Common myeloid progenitor, CD34-positive (primary cell): ENCODE measurements around the gene PTGES.

ENCODE experiments used
- CTCF ChIA-PET: fragments of 350-600 bp; sonication (Branson Sonifier 250); formaldehyde crosslinking; loops from one replicate; lab custom pipeline; 2021; ENCODE audit warnings: antibody characterized with exemption; lab: Charles Lee
- POLR2A ChIA-PET: fragments of 350-600 bp; sonication (Branson Sonifier 250); formaldehyde crosslinking; loops from one replicate; lab custom pipeline; 2021; ENCODE audit warnings: antibody characterized with exemption; lab: Charles Lee
- DNase-seq, 3 donors: peaks; one replicate each; pipeline versions ENCODE4 v3.0.0 to v3.0.0-alpha.2; 2013
- H3K27ac ChIP-seq, 2 experiments: 1 replicate in 1 of 2; 2 replicates in 1 of 2; pipeline ENCODE4 v1.7.0; 2013; ENCODE audit warnings: inconsistent platforms in 2 of 2, low read length in 2 of 2, mild to moderate bottlenecking in 2 of 2, low read depth in 1 of 2, moderate library complexity in 1 of 2; ENCODE audit not compliant: severe bottlenecking in 2 of 2, insufficient read depth in 1 of 2, poor library complexity in 1 of 2
- H3K27me3 ChIP-seq, 5 experiments: replicated peaks in 2 of 5; 1 replicate in 3 of 5; 2 replicates in 2 of 5; pipeline versions ENCODE4 v1.6.1 to v1.7.0; 2013; ENCODE audit warnings: low read length in 4 of 5, mild to moderate bottlenecking in 2 of 5, moderate library complexity in 2 of 5, inconsistent platforms in 1 of 5; ENCODE audit not compliant: insufficient read depth in 5 of 5, control insufficient read depth in 4 of 5
- H3K36me3 ChIP-seq, 4 experiments: 1 replicate in 2 of 4; 2 replicates in 2 of 4; pipeline versions ENCODE4 v1.6.1 to v1.7.0; 2013; ENCODE audit warnings: low read length in 3 of 4, control low read depth in 1 of 4, mild to moderate bottlenecking in 1 of 4; ENCODE audit not compliant: control insufficient read depth in 4 of 4, insufficient read depth in 4 of 4
- H3K4me1 ChIP-seq, 4 experiments: 1 replicate in 3 of 4; 2 replicates in 1 of 4; pipeline versions ENCODE4 v1.6.1 to v1.7.1; 2013; ENCODE audit warnings: low read length in 3 of 4, mild to moderate bottlenecking in 3 of 4, control low read depth in 1 of 4, inconsistent platforms in 1 of 4, moderate library complexity in 1 of 4; ENCODE audit not compliant: control insufficient read depth in 4 of 4, insufficient read depth in 4 of 4; ENCODE audit errors: control extremely low read depth in 1 of 4
- H3K4me3 ChIP-seq, 7 experiments: 1 replicate in 4 of 7; 2 replicates in 3 of 7; pipeline versions ENCODE4 v1.5.1 to v1.7.0; 2013; ENCODE audit warnings: mild to moderate bottlenecking in 7 of 7, low read length in 6 of 7, moderate library complexity in 6 of 7, inconsistent platforms in 2 of 7, low read depth in 2 of 7, control low read depth in 1 of 7; ENCODE audit not compliant: insufficient read depth in 4 of 7, control insufficient read depth in 1 of 7; ENCODE audit errors: extremely low read depth in 1 of 7
- H3K9me3 ChIP-seq, 5 experiments: 1 replicate in 4 of 5; 2 replicates in 1 of 5; pipeline versions ENCODE4 v1.6.1 to v1.7.1; 2013; ENCODE audit warnings: low read length in 4 of 5, mild to moderate bottlenecking in 2 of 5, inconsistent platforms in 1 of 5, low read depth in 1 of 5, moderate library complexity in 1 of 5; ENCODE audit not compliant: control insufficient read depth in 4 of 5, insufficient read depth in 2 of 5; ENCODE audit errors: control extremely low read depth in 1 of 5
- WGBS: methylation state at CpG from one replicate; pipeline ENCODE4 v1.1.5; 2013; ENCODE audit not compliant: insufficient coverage; 5-methylcytosine and 5-hydroxymethylcytosine counted together

Gene PTGES

GRCh38 chr9:129740174-129740573 is 12.7 kb downstream of the PTGES start:
- Histone ChIP-seq H3K9me3 (no peaks in the 10 kb centered on the region), H3K4me3 (no peak overlapping the region), H3K4me1 (peaks cover 0 to 6% (median 5%) of the 10 kb centered on the region in 4 experiments), H3K27me3 (peaks cover 0 to 17% (median 9%) of the 10 kb centered on the region in 5 experiments), H3K27ac (no peak overlapping the region), H3K36me3 (no peaks in the 10 kb centered on the region)
- WGBS = 93% methylated on average over 3 of the region's 7 CpGs
- ChIA-PET POLR2A (no interaction called here), CTCF (interaction anchor here (0.5 to 9.9 kb wide), 11 partner anchors 11 to 97 kb away, joined by 3 to 155 read pairs (median 3); partner anchors contain the start of gene PTGES)
- DNase-seq = no peak

DNA sequence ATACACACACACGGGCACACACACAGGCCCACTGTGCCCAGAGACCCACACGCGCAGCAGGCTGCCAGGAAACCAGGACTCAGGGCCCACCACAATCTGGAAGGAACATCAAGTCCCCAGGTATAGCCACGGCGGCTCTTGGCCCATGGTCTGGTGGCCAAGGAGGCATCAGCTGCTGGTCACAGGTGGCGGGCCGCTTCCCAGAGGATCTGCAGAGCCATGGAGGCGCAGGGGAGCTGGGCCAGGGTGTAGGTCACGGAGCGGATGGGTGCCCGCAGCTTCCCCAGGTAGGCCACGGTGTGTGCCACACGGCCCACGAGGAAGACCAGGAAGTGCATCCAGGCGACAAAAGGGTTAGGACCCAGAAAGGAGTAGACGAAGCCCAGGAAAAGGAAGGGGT is 13.4 kb downstream of the PTGES start:
- ChIA-PET POLR2A (no interaction called here), CTCF (interaction anchor here (0.5 to 9.9 kb wide), 13 partner anchors 9 to 98 kb away, joined by 3 to 155 read pairs (median 3); partner anchors contain the start of gene PTGES)
- Histone ChIP-seq H3K9me3 (no peaks in the 10 kb centered on the region), H3K27ac (no peak overlapping the region), H3K4me3 (no peak overlapping the region), H3K27me3 (peaks cover 0 to 17% (median 9%) of the 10 kb centered on the region in 5 experiments), H3K4me1 (peaks cover 0 to 6% (median 5%) of the 10 kb centered on the region in 4 experiments), H3K36me3 (no peaks in the 10 kb centered on the region)
- no peak for DNase-seq
- 93% methylated on average over 14 of the region's 16 CpGs for WGBS

- WGBS = 6% methylated on average over 27 of the region's 48 CpGs
- Histone ChIP-seq H3K4me3 (peak overlapping the region; percentile 2 to 81 (median 53)), H3K9me3 (no peaks in the 10 kb centered on the region), H3K27me3 (peaks cover 0 to 17% (median 7%) of the 10 kb centered on the region in 5 experiments), H3K36me3 (no peaks in the 10 kb centered on the region), H3K4me1 (peaks cover 0 to 6% (median 5%) of the 10 kb centered on the region in 4 experiments), H3K27ac (peak overlapping the region in 1 of 2 experiments; percentile 71)
- ChIA-PET POLR2A (interaction anchor here (0.8 to 1.3 kb wide), 2 partner anchors 39 to 40 kb away, joined by 3 to 8 read pairs; no protein-coding TSS in a partner anchor), CTCF (interaction anchor here (0.6 to 9.9 kb wide), 22 partner anchors 8 to 633 kb away, joined by 3 to 155 read pairs (median 6); partner anchors contain the start of gene PTGES)
- DNase-seq = peak; percentile 70 to 87 (median 85)
These were observed 15.2 kb downstream of the PTGES start for GRCh38 chr9:129737479-129738274.

- 52% methylated on average over 17 of the region's 20 CpGs for WGBS
- DNase-seq = no peak
- Histone ChIP-seq H3K4me1 (peaks cover 0 to 6% (median 5%) of the 10 kb centered on the region in 4 experiments), H3K9me3 (no peaks in the 10 kb centered on the region), H3K27me3 (peaks cover 0 to 18% (median 7%) of the 10 kb centered on the region in 5 experiments), H3K27ac (no peak overlapping the region), H3K36me3 (no peaks in the 10 kb centered on the region), H3K4me3 (no peak overlapping the region)
- POLR2A ChIA-PET = no interaction called here
- CTCF ChIA-PET = interaction anchor here (0.9 to 9.9 kb wide), 6 partner anchors 10 to 48 kb away, joined by 5 to 155 read pairs (median 18); no protein-coding TSS in a partner anchor
These were observed 16.5 kb downstream of the PTGES start for GRCh38 chr9:129736334-129736733.

GRCh38 chr9:129735546-129735945 is 17.3 kb downstream of the PTGES start:
- ChIA-PET POLR2A (no interaction called here), CTCF (interaction anchor here (0.9 to 9.9 kb wide), 3 partner anchors 9 to 49 kb away, joined by 5 to 155 read pairs (median 31); no protein-coding TSS in a partner anchor)
- WGBS = 63% methylated on average over 1 of the region's 6 CpGs

DNA sequence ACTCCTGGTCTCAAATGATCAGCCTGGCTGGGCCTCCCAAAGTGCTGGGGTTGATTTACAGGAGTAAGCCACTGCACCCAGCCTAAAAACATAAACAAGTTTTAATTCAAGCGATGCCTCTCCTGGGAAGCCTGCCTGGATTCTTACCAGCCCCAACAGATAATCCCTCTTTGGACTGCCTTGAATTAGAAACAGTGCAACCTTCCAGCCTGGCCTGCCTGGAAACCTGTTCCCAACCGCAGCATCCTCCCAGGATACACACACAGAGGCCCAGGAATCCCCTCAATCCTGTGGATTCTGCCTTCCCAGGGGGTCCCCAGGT is 19.2 kb downstream of the PTGES start:
- ChIA-PET POLR2A (no interaction called here), CTCF (no interaction called here)
- WGBS = 100% methylated on average over 2 of the region's 2 CpGs
- H3K27ac ChIP-seq = no peak overlapping the region
- H3K4me3 ChIP-seq = no peak overlapping the region
- peaks cover 0 to 6% (median 5%) of the 10 kb centered on the region in 4 experiments for H3K4me1 ChIP-seq
- H3K9me3 ChIP-seq = no peaks in the 10 kb centered on the region
- DNase-seq = no peak
- no peaks in the 10 kb centered on the region for H3K36me3 ChIP-seq
- H3K27me3 ChIP-seq = peaks cover 2 to 19% (median 2%) of the 10 kb centered on the region in 5 experiments

More at GRCh38 chr9:129735546-129735945, 17.3 kb downstream of the PTGES start:
- no peaks in the 10 kb centered on the region for H3K9me3 ChIP-seq
- H3K27me3 ChIP-seq = peaks cover 2 to 22% (median 7%) of the 10 kb centered on the region in 5 experiments
- peaks cover 0 to 6% (median 5%) of the 10 kb centered on the region in 4 experiments for H3K4me1 ChIP-seq
- no peak overlapping the region for H3K27ac ChIP-seq
- no peak overlapping the region for H3K4me3 ChIP-seq
- H3K36me3 ChIP-seq = no peaks in the 10 kb centered on the region
- no peak for DNase-seq
